Liver (tissue), 9 donors: ENCODE results near the gene RASGRP1. TPM values are rescaled to one million over a fixed set of nuclear protein-coding genes. Genes with fewer than 3 reads are reported as not detected.

Experiments used
- DNase-seq: peaks from one replicate; pipeline ENCODE4 v3.0.0-alpha.2; 2017; ENCODE audit warnings: low spot score
- H3K27ac ChIP-seq, 2 donors: one replicate each; pipeline ENCODE4 v1.7.0; 2013; ENCODE audit warnings: inconsistent platforms in 2 of 2, low read length in 2 of 2, control low read depth in 1 of 2, low read depth in 1 of 2, mild to moderate bottlenecking in 1 of 2
- H3K27me3 ChIP-seq, 4 donors: one replicate each; pipeline versions ENCODE4 v1.6.1 to v1.7.0; 2013; ENCODE audit warnings: low read length in 3 of 4, inconsistent platforms in 1 of 4, mild to moderate bottlenecking in 1 of 4, moderate library complexity in 1 of 4; ENCODE audit not compliant: control insufficient read depth in 4 of 4, insufficient read depth in 4 of 4
- H3K36me3 ChIP-seq, 4 donors: one replicate each; pipeline versions ENCODE4 v1.6.1 to v1.7.0; 2013; ENCODE audit warnings: low read length in 3 of 4, mild to moderate bottlenecking in 3 of 4, low read depth in 1 of 4, moderate library complexity in 1 of 4; ENCODE audit not compliant: control insufficient read depth in 4 of 4, insufficient read depth in 3 of 4
- H3K4me1 ChIP-seq, 4 donors: one replicate each; pipeline versions ENCODE4 v1.6.1 to v1.7.0; 2013; ENCODE audit warnings: low read length in 3 of 4, mild to moderate bottlenecking in 3 of 4, moderate library complexity in 1 of 4; ENCODE audit not compliant: control insufficient read depth in 4 of 4, insufficient read depth in 4 of 4
- H3K4me3 ChIP-seq, 3 donors: one replicate each; pipeline versions ENCODE4 v1.6.1 to v1.7.0; 2013; ENCODE audit warnings: low read length in 3 of 3, control low read depth in 1 of 3, low read depth in 1 of 3, mild to moderate bottlenecking in 1 of 3
- H3K9ac ChIP-seq, 2 donors: one replicate each; pipeline ENCODE4 v1.7.0; 2013; ENCODE audit warnings: low read length in 2 of 2, mild to moderate bottlenecking in 2 of 2, moderate library complexity in 2 of 2, control low read depth in 1 of 2, low read depth in 1 of 2
- H3K9me3 ChIP-seq, 4 donors: one replicate each; pipeline versions ENCODE4 v1.6.1 to v1.7.0; 2013; ENCODE audit warnings: low read length in 3 of 4; ENCODE audit not compliant: control insufficient read depth in 4 of 4
- FOXA1 ChIP-seq: IDR thresholded peaks from 2 replicates; pipeline ENCODE4 v1.6.1; 2016; ENCODE audit warnings: antibody characterized with exemption
- FOXA2 ChIP-seq: IDR thresholded peaks from 2 replicates; pipeline ENCODE4 v1.6.1; 2016; ENCODE audit warnings: antibody characterized with exemption
- GABPA ChIP-seq, 2 donors: IDR thresholded peaks in 1 of 2; conservative IDR thresholded peaks in 1 of 2; 2 replicates each; pipeline ENCODE4 v1.6.1; 2016; ENCODE audit warnings: antibody characterized with exemption in 2 of 2, mild to moderate bottlenecking in 1 of 2, moderate library complexity in 1 of 2
- HNF4A ChIP-seq, 2 donors: conservative IDR thresholded peaks; 2 replicates each; pipeline ENCODE4 v1.6.1; 2016; ENCODE audit warnings: antibody characterized with exemption in 2 of 2, mild to moderate bottlenecking in 2 of 2
- JUND ChIP-seq, 2 donors: IDR thresholded peaks; 2 replicates each; pipeline ENCODE4 v1.6.1; 2016; ENCODE audit warnings: antibody characterized with exemption in 2 of 2
- NR2F2 ChIP-seq: IDR thresholded peaks from 2 replicates; pipeline ENCODE4 v1.6.1; 2016; ENCODE audit warnings: antibody characterized with exemption
- RAD21 ChIP-seq, 2 donors: IDR thresholded peaks; 2 replicates each; pipeline ENCODE4 v1.6.1; 2016; ENCODE audit warnings: antibody characterized with exemption in 2 of 2, mild to moderate bottlenecking in 2 of 2
- RXRA ChIP-seq, 2 donors: IDR thresholded peaks; 2 replicates each; pipeline ENCODE4 v1.6.1; 2017 to 2018; ENCODE audit warnings: antibody characterized with exemption in 2 of 2, mild to moderate bottlenecking in 1 of 2
- SP1 ChIP-seq: IDR thresholded peaks from 2 replicates; pipeline ENCODE4 v1.6.1; 2018; ENCODE audit warnings: antibody characterized with exemption, mild to moderate bottlenecking
- TAF1 ChIP-seq: conservative IDR thresholded peaks from 2 replicates; pipeline ENCODE4 v1.6.1; 2016; ENCODE audit warnings: antibody characterized with exemption, mild to moderate bottlenecking
- YY1 ChIP-seq: IDR thresholded peaks from 2 replicates; pipeline ENCODE4 v1.6.1; 2016; ENCODE audit warnings: antibody characterized with exemption, mild to moderate bottlenecking
- ZBTB33 ChIP-seq: IDR thresholded peaks from 2 replicates; pipeline ENCODE4 v1.6.1; 2016; ENCODE audit warnings: antibody characterized with exemption
- WGBS: extraction: QIAGEN DNeasy Blood & Tissue Kit; methylation state at CpG from one replicate; pipeline ENCODE4 v1.1.7; 2013; 5-methylcytosine and 5-hydroxymethylcytosine counted together
- polyA plus RNA-seq, 2 donors: library from polyadenylated mRNA; stranded (reverse) in 1 of 2; unstranded in 1 of 2; fragments of 200-250 nt in 1 of 2; fragments of >200 nt in 1 of 2; fragmentation: Nextera tagmentation in 1 of 2; extraction: Ambion mirVana in 1 of 2; gene quantifications; one replicate each; pipeline versions ENCODE4 v1.2.1 to v1.2.3, GENCODE V29; 2013 to 2015
- total RNA-seq, 2 donors: library from RNA; depleted of rRNA; stranded (reverse); fragments of >200 nt; gene quantifications; one replicate each; pipeline ENCODE4 v1.2.3, GENCODE V29; 2014
- TF ChIP-seq, protein P1 (sequence below): IDR thresholded peaks from 2 replicates; pipeline ENCODE4 v1.6.1; 2016; ENCODE audit warnings: antibody characterized with exemption, mild to moderate bottlenecking
- TF ChIP-seq, protein P2 (sequence below): fragments of 150-350 bp; IDR thresholded peaks from 2 replicates; pipeline ENCODE4 v1.5.1; 2017; ENCODE audit warnings: improper control_type of control experiment, low read depth, low read length; ENCODE audit not compliant: missing input control
- TF ChIP-seq, protein P3 (sequence below): IDR thresholded peaks from 2 replicates; pipeline ENCODE4 v1.6.1; 2016; ENCODE audit warnings: antibody characterized with exemption
- donor health status: healthy.
- donor health status: healthy.
- donor health status: healthy.
- donor health status: healthy.
- donor health status: healthy.

RASGRP1 gene
- total and polyA plus RNA-seq, 4 donors = 0.17 to 0.75 (median 0.47) TPM

DNA sequence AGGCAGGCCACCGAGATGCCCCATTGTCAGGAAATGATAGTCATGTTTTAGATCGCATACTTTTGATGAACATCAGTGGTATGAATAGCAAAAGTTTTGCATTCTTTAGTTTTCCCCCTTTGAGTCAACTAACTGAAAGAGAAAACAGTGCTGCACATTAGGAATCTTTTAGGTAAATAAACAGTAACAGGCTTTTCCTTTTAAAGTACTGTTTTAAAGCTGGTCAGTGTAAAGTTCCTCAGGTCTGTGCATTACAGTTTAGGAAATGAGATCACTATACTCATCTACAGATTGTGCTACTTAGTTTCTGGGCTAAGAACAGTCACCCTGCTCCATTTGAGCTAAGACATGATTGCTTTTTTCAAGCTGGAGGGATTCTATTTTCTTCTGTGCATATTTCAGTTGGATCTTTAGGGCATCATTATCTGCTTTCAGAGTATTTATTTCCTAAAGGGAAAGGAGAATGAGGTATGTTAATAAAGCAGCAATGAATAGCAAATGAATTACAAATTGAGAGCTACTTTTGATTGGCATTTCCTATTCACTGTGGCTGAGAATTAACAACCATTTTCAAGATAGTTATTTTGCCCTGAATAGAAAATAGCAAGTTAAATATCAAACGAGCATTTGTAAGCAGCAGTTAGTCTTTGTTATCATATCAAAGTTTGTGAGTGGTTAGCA lies 74.2 kb downstream of the RASGRP1 start:
- Histone ChIP-seq H3K27ac (no peak overlapping the region), H3K27me3 (no peaks in the 10 kb centered on the region), H3K9me3 (no peaks in the 10 kb centered on the region), H3K36me3 (peaks cover 0 to 4% (median 2%) of the 10 kb centered on the region in 4 donors), H3K4me3 (no peak overlapping the region), H3K9ac (no peak overlapping the region), H3K4me1 (no peaks in the 10 kb centered on the region)
- DNase-seq = no peak
- 82% methylated on average over 3 of the region's 3 CpGs for WGBS
- TF ChIP-seq ZBTB33 = no peak
- TF ChIP-seq NR2F2 = no peak
- TF ChIP-seq FOXA1 = no peak
- TF ChIP-seq, protein P1, sequence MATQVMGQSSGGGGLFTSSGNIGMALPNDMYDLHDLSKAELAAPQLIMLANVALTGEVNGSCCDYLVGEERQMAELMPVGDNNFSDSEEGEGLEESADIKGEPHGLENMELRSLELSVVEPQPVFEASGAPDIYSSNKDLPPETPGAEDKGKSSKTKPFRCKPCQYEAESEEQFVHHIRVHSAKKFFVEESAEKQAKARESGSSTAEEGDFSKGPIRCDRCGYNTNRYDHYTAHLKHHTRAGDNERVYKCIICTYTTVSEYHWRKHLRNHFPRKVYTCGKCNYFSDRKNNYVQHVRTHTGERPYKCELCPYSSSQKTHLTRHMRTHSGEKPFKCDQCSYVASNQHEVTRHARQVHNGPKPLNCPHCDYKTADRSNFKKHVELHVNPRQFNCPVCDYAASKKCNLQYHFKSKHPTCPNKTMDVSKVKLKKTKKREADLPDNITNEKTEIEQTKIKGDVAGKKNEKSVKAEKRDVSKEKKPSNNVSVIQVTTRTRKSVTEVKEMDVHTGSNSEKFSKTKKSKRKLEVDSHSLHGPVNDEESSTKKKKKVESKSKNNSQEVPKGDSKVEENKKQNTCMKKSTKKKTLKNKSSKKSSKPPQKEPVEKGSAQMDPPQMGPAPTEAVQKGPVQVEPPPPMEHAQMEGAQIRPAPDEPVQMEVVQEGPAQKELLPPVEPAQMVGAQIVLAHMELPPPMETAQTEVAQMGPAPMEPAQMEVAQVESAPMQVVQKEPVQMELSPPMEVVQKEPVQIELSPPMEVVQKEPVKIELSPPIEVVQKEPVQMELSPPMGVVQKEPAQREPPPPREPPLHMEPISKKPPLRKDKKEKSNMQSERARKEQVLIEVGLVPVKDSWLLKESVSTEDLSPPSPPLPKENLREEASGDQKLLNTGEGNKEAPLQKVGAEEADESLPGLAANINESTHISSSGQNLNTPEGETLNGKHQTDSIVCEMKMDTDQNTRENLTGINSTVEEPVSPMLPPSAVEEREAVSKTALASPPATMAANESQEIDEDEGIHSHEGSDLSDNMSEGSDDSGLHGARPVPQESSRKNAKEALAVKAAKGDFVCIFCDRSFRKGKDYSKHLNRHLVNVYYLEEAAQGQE = no peak
- no peak for TF ChIP-seq YY1
- no peak for TF ChIP-seq JUND (IDR thresholded peaks at IDR 0.05)
- no peak for TF ChIP-seq SP1
- TF ChIP-seq FOXA2 = no peak
- TF ChIP-seq HNF4A (conservative IDR thresholded peaks at IDR 0.05) = no peak

GRCh38 chr15:38487378-38487777 lies 77.2 kb downstream of the RASGRP1 start:
- WGBS = 99% methylated on average over 1 of the region's 1 CpG
- Histone ChIP-seq H3K9me3 (no peaks in the 10 kb centered on the region), H3K4me1 (no peaks in the 10 kb centered on the region), H3K9ac (no peak overlapping the region), H3K27ac (no peak overlapping the region), H3K4me3 (no peak overlapping the region), H3K27me3 (no peaks in the 10 kb centered on the region), H3K36me3 (peaks cover 0 to 11% (median 2%) of the 10 kb centered on the region in 4 donors)
- TF ChIP-seq HNF4A (conservative IDR thresholded peaks at IDR 0.05) = no peak
- TF ChIP-seq FOXA2 = no peak
- TF ChIP-seq TAF1 = no peak
- TF ChIP-seq, protein P2, sequence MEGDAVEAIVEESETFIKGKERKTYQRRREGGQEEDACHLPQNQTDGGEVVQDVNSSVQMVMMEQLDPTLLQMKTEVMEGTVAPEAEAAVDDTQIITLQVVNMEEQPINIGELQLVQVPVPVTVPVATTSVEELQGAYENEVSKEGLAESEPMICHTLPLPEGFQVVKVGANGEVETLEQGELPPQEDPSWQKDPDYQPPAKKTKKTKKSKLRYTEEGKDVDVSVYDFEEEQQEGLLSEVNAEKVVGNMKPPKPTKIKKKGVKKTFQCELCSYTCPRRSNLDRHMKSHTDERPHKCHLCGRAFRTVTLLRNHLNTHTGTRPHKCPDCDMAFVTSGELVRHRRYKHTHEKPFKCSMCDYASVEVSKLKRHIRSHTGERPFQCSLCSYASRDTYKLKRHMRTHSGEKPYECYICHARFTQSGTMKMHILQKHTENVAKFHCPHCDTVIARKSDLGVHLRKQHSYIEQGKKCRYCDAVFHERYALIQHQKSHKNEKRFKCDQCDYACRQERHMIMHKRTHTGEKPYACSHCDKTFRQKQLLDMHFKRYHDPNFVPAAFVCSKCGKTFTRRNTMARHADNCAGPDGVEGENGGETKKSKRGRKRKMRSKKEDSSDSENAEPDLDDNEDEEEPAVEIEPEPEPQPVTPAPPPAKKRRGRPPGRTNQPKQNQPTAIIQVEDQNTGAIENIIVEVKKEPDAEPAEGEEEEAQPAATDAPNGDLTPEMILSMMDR = no peak
- TF ChIP-seq, protein P1 = no peak
- TF ChIP-seq NR2F2 = no peak
- TF ChIP-seq SP1 = no peak
- no peak for TF ChIP-seq RXRA (IDR thresholded peaks at IDR 0.05)
- no peak for TF ChIP-seq ZBTB33
- TF ChIP-seq GABPA (IDR thresholded peaks at IDR 0.05 in 1 of 2, conservative IDR thresholded peaks at IDR 0.05 in 1 of 2) = no peak
- TF ChIP-seq, protein P3, sequence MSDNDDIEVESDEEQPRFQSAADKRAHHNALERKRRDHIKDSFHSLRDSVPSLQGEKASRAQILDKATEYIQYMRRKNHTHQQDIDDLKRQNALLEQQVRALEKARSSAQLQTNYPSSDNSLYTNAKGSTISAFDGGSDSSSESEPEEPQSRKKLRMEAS = no peak
- TF ChIP-seq RAD21 (IDR thresholded peaks at IDR 0.05) = no peak
- DNase-seq = no peak
